ENCODE results near the gene NUDT12.

GRCh38 chr5:103513701-103514100, 48.9 kb downstream of the NUDT12 start:
- TF ChIP-seq TAF1 (IDR thresholded peaks at IDR 0.05; ENCODE audit: low read depth), result no peak
- no peak for TF ChIP-seq CEBPB (IDR thresholded peaks at IDR 0.05)
- TF ChIP-seq MAX (IDR thresholded peaks at IDR 0.05), result no peak

Data from Ishikawa (cell line).